GM23338 (cell line): ENCODE results near the gene ADCY7. TPM values are rescaled to one million over a fixed set of nuclear protein-coding genes. Genes with fewer than 3 reads are reported as not detected.
A peak's percentile ranks its signal among the peaks of the same experiment; 100 is the strongest.

Experiments
- ATAC-seq: fragments of 200-7000 bp; cut with Tn5 transposase; 3 replicates; pipeline ENCODE4 v1.9.1; 2020
- DNase-seq: peaks from one replicate; pipeline ENCODE4 v3.0.0-alpha.2; 2015; ENCODE audit warnings: low spot score
- H2AFZ ChIP-seq: fragments of 200-600 bp; sonication (generic); 2 replicates; pipeline ENCODE4 v1.8.0; 2016; ENCODE audit warnings: antibody characterized with exemption, mild to moderate bottlenecking, moderate library complexity
- H3F3A ChIP-seq: fragments of 200-600 bp; sonication (generic); replicated peaks from 2 replicates; pipeline ENCODE4 v1.8.0; 2017; ENCODE audit warnings: antibody characterized with exemption, mixed run types, low read depth
- H3K27ac ChIP-seq: fragments of 200-600 bp; sonication (generic); 2 replicates; pipeline ENCODE4 v1.6.1; 2016; ENCODE audit warnings: low read depth
- H3K27me3 ChIP-seq: fragments of 200-600 bp; sonication (generic); 2 replicates; pipeline ENCODE4 v1.8.0; 2016; ENCODE audit warnings: mild to moderate bottlenecking, mixed run types, moderate library complexity; ENCODE audit not compliant: insufficient read depth
- H3K36me3 ChIP-seq: fragments of 200-600 bp; sonication (generic); 2 replicates; pipeline ENCODE4 v1.8.0; 2016; ENCODE audit warnings: mild to moderate bottlenecking; ENCODE audit not compliant: insufficient read depth
- H3K4me1 ChIP-seq: fragments of 200-600 bp; sonication (generic); 2 replicates; pipeline ENCODE4 v1.8.0; 2016; ENCODE audit warnings: mild to moderate bottlenecking, moderate library complexity; ENCODE audit not compliant: insufficient read depth
- H3K4me2 ChIP-seq: fragments of 200-600 bp; sonication (generic); 2 replicates; pipeline ENCODE4 v1.7.1; 2017; ENCODE audit warnings: mixed run types
- H3K4me3 ChIP-seq: fragments of 200-600 bp; sonication (generic); 2 replicates; pipeline ENCODE4 v1.6.1; 2016; ENCODE audit warnings: mixed run types
- H3K79me2 ChIP-seq: fragments of 200-600 bp; sonication (generic); replicated peaks from 2 replicates; pipeline ENCODE4 v1.8.0; 2017; ENCODE audit warnings: mild to moderate bottlenecking; ENCODE audit not compliant: insufficient read depth
- H3K9me2 ChIP-seq: fragments of 200-600 bp; sonication (generic); 2 replicates; pipeline ENCODE4 v1.8.0; 2017; ENCODE audit not compliant: insufficient read depth
- H4K20me1 ChIP-seq: fragments of 200-600 bp; sonication (generic); replicated peaks from 2 replicates; pipeline ENCODE4 v1.8.0; 2017; ENCODE audit warnings: mild to moderate bottlenecking; ENCODE audit not compliant: insufficient read depth
- H3K27ac Mint-ChIP-seq: 2 replicates; pipeline ENCODE4 v1.8.0; 2020; ENCODE audit warnings: inconsistent platforms, mild to moderate bottlenecking, moderate library complexity, mixed read lengths
- H3K27me3 Mint-ChIP-seq: 3 replicates; pipeline ENCODE4 v1.8.0; 2022; ENCODE audit warnings: low read depth, mild to moderate bottlenecking, moderate library complexity, mixed read lengths, inconsistent platforms; ENCODE audit not compliant: insufficient read depth, poor library complexity
- H3K36me3 Mint-ChIP-seq: 3 replicates; pipeline ENCODE4 v1.8.0; 2021; ENCODE audit warnings: low read depth, mild to moderate bottlenecking, inconsistent platforms, moderate library complexity, mixed read lengths
- H3K4me1 Mint-ChIP-seq: 3 replicates; pipeline ENCODE4 v1.8.0; 2020; ENCODE audit warnings: mild to moderate bottlenecking, inconsistent platforms, mixed read lengths
- H3K4me3 Mint-ChIP-seq: 3 replicates; pipeline ENCODE4 v1.8.0; 2021; ENCODE audit warnings: moderate library complexity, mild to moderate bottlenecking, inconsistent platforms, mixed read lengths
- H3K9me3 Mint-ChIP-seq: 3 replicates; pipeline ENCODE4 v1.8.0; 2020; ENCODE audit warnings: moderate library complexity, mild to moderate bottlenecking, inconsistent platforms, mixed read lengths
- CREB1 ChIP-seq: fragments of 250-450 bp; sonication (Bioruptor Pico); IDR thresholded peaks from 2 replicates; pipeline ENCODE4 v1.5.0; 2020; ENCODE audit warnings: low read depth, mild to moderate bottlenecking, moderate library complexity
- EZH2 ChIP-seq: fragments of 200-600 bp; sonication (generic); IDR thresholded peaks from one replicate; pipeline ENCODE4 v1.8.0; 2017; ENCODE audit warnings: antibody characterized with exemption, mild to moderate bottlenecking, low read depth; ENCODE audit not compliant: unreplicated experiment
- JUNB ChIP-seq: IDR thresholded peaks from one replicate; pipeline ENCODE4 v1.6.1; 2016; ENCODE audit warnings: antibody characterized with exemption; ENCODE audit not compliant: unreplicated experiment
- NANOG ChIP-seq: IDR thresholded peaks from 2 replicates; pipeline ENCODE4 v1.6.1; 2016; ENCODE audit warnings: antibody characterized with exemption, borderline replicate concordance
- ZNF114 ChIP-seq: fragments of 250-450 bp; sonication (Bioruptor Pico); IDR thresholded peaks from 2 replicates; pipeline ENCODE4 v1.5.0; 2020; ENCODE audit warnings: mild to moderate bottlenecking, moderate library complexity
- ZNF331 ChIP-seq: fragments of 250-450 bp; sonication (Bioruptor Pico); IDR thresholded peaks from 2 replicates; pipeline ENCODE4 v1.5.0; 2020; ENCODE audit warnings: low read depth, mild to moderate bottlenecking, moderate library complexity
- polyA plus RNA-seq: library from polyadenylated mRNA; unstranded; fragments of >200 nt; fragmentation: Nextera tagmentation; extraction: Ambion mirVana; gene quantifications from 2 replicates; pipeline ENCODE4 v1.2.1, GENCODE V29; 2016
- total RNA-seq: library from RNA; depleted of rRNA; stranded (reverse); fragments of >200 nt; shearing (Covaris generic); gene quantifications from 2 replicates; pipeline ENCODE4 v1.2.3, GENCODE V29; 2014
- TF ChIP-seq, protein P1 (sequence below): IDR thresholded peaks from one replicate; pipeline ENCODE4 v1.6.1; 2018; ENCODE audit warnings: antibody characterized with exemption; ENCODE audit not compliant: unreplicated experiment
- TF ChIP-seq, protein P2 (sequence below): fragments of 250-450 bp; sonication (Bioruptor Pico); IDR thresholded peaks from 2 replicates; pipeline ENCODE4 v1.5.0; 2020; ENCODE audit warnings: mild to moderate bottlenecking, moderate library complexity
- TF ChIP-seq, protein P3 (sequence below): IDR thresholded peaks from 2 replicates; pipeline ENCODE4 v1.6.1; 2016; ENCODE audit warnings: antibody characterized with exemption

ADCY7 gene
- total and polyA plus RNA-seq, 2 experiments from 2014 or later, result 2.4 to 10.5 TPM

DNA sequence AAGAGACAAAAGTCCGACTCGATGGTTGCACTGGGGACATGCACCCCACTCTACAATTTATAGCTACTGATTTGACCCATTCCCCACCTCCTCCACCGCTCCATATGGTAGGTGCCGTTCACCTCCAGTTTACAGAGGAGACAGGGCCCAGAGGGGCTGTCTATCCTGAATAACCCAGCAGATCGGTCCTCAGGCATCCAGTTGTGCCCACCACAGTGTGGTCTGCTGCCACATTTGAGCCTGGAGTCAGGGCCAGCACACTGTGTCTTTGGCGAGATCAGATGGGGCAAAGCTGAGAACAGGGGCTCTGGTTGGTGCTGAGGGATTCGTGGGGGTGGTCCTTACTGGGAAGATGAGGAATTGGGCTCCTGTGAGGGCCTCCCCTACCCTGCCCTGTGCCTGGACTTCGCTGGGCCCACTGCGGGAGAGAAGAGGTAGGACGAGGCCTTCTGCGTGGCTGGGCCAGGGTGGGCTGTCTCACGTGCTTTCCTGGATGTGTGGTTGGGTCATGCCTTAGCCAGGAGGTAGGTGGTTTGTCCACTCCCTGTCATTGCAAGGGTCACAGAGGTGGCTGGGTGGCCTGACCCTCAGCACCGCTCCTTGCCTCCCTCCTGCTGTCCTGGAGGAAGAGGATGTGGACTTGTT lies 2.8 kb downstream of the ADCY7 start:
- peaks cover 14% of the 10 kb centered on the region for H3K4me1 Mint-ChIP-seq

DNA sequence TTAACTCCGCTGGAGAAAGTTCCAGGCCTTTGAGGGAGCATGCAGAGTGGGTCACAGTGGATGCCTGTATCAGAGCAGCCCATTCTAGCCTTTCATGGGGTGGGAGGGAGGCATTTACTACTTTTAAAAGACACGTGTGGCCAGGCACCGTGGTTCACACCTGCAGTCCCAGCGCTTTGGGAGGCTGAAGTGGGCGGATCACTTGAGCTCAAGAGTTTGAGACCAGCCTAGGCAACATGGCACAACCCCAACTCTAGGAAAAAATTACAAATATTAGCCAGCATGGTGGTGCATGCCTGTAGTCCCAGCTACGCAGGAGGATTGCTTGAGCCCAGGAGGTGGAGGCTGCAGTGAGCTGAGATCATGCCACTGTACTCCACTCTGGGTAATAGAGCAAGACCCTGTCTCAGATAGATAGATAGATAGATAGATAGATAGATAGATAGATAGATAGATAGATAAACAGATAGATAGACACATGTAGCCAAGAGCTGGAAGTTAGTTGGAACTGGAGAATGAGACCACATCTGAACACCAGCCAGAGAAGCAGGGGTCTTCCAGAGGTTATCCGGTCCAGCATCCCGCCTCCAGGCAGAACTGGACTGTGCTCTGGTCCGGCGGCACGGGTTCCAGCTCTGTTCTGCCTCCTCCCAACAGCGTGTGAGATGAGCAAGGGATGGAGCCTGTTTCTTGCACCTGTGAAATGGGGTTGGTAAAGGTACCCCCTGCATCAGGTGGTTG lies 3.6 kb downstream of the ADCY7 start:
- DNase-seq, result no peak
- no peak for ATAC-seq
- H3K36me3 ChIP-seq, result no peaks in the 10 kb centered on the region
- no peaks in the 10 kb centered on the region for H3K79me2 ChIP-seq
- H3F3A ChIP-seq, result no peaks in the 10 kb centered on the region
- H3K4me3 Mint-ChIP-seq, result no peak overlapping the region
- no peaks in the 10 kb centered on the region for H4K20me1 ChIP-seq
- H3K27me3 ChIP-seq, result no peaks in the 10 kb centered on the region
- no peak overlapping the region for H3K4me2 ChIP-seq
- no peak overlapping the region for H2AFZ ChIP-seq
- H3K9me3 Mint-ChIP-seq, result no peaks in the 10 kb centered on the region
- no peak overlapping the region for H3K4me3 ChIP-seq
- peaks cover 12% of the 10 kb centered on the region for H3K4me1 Mint-ChIP-seq
- peaks cover 7% of the 10 kb centered on the region; the same call in 1 of the 2 replicates for H3K4me1 ChIP-seq
- no peak overlapping the region for H3K27ac ChIP-seq
- no peak overlapping the region for H3K27ac Mint-ChIP-seq
- H3K9me2 ChIP-seq, result no peaks in the 10 kb centered on the region
- no peaks in the 10 kb centered on the region for H3K36me3 Mint-ChIP-seq
- peaks cover 9% of the 10 kb centered on the region for H3K27me3 Mint-ChIP-seq
- TF ChIP-seq CREB1, result no peak
- TF ChIP-seq, protein P1, sequence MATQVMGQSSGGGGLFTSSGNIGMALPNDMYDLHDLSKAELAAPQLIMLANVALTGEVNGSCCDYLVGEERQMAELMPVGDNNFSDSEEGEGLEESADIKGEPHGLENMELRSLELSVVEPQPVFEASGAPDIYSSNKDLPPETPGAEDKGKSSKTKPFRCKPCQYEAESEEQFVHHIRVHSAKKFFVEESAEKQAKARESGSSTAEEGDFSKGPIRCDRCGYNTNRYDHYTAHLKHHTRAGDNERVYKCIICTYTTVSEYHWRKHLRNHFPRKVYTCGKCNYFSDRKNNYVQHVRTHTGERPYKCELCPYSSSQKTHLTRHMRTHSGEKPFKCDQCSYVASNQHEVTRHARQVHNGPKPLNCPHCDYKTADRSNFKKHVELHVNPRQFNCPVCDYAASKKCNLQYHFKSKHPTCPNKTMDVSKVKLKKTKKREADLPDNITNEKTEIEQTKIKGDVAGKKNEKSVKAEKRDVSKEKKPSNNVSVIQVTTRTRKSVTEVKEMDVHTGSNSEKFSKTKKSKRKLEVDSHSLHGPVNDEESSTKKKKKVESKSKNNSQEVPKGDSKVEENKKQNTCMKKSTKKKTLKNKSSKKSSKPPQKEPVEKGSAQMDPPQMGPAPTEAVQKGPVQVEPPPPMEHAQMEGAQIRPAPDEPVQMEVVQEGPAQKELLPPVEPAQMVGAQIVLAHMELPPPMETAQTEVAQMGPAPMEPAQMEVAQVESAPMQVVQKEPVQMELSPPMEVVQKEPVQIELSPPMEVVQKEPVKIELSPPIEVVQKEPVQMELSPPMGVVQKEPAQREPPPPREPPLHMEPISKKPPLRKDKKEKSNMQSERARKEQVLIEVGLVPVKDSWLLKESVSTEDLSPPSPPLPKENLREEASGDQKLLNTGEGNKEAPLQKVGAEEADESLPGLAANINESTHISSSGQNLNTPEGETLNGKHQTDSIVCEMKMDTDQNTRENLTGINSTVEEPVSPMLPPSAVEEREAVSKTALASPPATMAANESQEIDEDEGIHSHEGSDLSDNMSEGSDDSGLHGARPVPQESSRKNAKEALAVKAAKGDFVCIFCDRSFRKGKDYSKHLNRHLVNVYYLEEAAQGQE, result no peak
- TF ChIP-seq EZH2, result no peak
- TF ChIP-seq, protein P2, sequence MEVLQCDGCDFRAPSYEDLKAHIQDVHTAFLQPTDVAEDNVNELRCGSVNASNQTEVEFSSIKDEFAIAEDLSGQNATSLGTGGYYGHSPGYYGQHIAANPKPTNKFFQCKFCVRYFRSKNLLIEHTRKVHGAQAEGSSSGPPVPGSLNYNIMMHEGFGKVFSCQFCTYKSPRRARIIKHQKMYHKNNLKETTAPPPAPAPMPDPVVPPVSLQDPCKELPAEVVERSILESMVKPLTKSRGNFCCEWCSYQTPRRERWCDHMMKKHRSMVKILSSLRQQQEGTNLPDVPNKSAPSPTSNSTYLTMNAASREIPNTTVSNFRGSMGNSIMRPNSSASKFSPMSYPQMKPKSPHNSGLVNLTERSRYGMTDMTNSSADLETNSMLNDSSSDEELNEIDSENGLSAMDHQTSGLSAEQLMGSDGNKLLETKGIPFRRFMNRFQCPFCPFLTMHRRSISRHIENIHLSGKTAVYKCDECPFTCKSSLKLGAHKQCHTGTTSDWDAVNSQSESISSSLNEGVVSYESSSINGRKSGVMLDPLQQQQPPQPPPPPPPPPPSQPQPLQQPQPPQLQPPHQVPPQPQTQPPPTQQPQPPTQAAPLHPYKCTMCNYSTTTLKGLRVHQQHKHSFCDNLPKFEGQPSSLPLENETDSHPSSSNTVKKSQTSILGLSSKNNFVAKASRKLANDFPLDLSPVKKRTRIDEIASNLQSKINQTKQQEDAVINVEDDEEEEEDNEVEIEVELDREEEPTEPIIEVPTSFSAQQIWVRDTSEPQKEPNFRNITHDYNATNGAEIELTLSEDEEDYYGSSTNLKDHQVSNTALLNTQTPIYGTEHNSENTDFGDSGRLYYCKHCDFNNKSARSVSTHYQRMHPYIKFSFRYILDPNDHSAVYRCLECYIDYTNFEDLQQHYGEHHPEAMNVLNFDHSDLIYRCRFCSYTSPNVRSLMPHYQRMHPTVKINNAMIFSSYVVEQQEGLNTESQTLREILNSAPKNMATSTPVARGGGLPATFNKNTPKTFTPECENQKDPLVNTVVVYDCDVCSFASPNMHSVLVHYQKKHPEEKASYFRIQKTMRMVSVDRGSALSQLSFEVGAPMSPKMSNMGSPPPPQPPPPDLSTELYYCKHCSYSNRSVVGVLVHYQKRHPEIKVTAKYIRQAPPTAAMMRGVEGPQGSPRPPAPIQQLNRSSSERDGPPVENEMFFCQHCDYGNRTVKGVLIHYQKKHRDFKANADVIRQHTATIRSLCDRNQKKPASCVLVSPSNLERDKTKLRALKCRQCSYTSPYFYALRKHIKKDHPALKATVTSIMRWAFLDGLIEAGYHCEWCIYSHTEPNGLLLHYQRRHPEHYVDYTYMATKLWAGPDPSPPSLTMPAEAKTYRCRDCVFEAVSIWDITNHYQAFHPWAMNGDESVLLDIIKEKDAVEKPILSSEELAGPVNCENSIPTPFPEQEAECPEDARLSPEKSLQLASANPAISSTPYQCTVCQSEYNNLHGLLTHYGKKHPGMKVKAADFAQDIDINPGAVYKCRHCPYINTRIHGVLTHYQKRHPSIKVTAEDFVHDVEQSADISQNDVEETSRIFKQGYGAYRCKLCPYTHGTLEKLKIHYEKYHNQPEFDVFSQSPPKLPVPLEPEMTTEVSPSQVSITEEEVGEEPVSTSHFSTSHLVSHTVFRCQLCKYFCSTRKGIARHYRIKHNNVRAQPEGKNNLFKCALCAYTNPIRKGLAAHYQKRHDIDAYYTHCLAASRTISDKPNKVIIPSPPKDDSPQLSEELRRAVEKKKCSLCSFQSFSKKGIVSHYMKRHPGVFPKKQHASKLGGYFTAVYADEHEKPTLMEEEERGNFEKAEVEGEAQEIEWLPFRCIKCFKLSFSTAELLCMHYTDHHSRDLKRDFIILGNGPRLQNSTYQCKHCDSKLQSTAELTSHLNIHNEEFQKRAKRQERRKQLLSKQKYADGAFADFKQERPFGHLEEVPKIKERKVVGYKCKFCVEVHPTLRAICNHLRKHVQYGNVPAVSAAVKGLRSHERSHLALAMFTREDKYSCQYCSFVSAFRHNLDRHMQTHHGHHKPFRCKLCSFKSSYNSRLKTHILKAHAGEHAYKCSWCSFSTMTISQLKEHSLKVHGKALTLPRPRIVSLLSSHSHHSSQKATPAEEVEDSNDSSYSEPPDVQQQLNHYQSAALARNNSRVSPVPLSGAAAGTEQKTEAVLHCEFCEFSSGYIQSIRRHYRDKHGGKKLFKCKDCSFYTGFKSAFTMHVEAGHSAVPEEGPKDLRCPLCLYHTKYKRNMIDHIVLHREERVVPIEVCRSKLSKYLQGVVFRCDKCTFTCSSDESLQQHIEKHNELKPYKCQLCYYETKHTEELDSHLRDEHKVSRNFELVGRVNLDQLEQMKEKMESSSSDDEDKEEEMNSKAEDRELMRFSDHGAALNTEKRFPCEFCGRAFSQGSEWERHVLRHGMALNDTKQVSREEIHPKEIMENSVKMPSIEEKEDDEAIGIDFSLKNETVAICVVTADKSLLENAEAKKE, result no peak
- no peak for TF ChIP-seq JUNB
- no peak for TF ChIP-seq NANOG
- TF ChIP-seq ZNF331 (CRISPR knock-in tag), result no peak

More for the DNA sequence above, 2.8 kb downstream of the ADCY7 start:
- H3K27ac ChIP-seq, result no peak overlapping the region
- H3K4me1 ChIP-seq, result peaks cover 7% of the 10 kb centered on the region; the same call in 1 of the 2 replicates
- H2AFZ ChIP-seq, result no peak overlapping the region
- H3K27me3 Mint-ChIP-seq, result peaks cover 13% of the 10 kb centered on the region
- TF ChIP-seq ZNF114 (CRISPR knock-in tag) (no peak), JUNB (no peak)
- TF ChIP-seq, protein P3, sequence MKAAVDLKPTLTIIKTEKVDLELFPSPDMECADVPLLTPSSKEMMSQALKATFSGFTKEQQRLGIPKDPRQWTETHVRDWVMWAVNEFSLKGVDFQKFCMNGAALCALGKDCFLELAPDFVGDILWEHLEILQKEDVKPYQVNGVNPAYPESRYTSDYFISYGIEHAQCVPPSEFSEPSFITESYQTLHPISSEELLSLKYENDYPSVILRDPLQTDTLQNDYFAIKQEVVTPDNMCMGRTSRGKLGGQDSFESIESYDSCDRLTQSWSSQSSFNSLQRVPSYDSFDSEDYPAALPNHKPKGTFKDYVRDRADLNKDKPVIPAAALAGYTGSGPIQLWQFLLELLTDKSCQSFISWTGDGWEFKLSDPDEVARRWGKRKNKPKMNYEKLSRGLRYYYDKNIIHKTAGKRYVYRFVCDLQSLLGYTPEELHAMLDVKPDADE, result no peak
- H3K4me3 Mint-ChIP-seq, result no peak overlapping the region
- DNase-seq (no peak), ATAC-seq (no peak)
- no peaks in the 10 kb centered on the region for H3K9me2 ChIP-seq
- H3K4me3 ChIP-seq, result no peak overlapping the region
- no peaks in the 10 kb centered on the region for H3K79me2 ChIP-seq
- H3K27me3 ChIP-seq, result no peaks in the 10 kb centered on the region
- H3K36me3 Mint-ChIP-seq, result no peaks in the 10 kb centered on the region
- H3F3A ChIP-seq, result no peaks in the 10 kb centered on the region
- H3K27ac Mint-ChIP-seq, result 0 out of 2 replicates have a peak overlapping the region, but pooled peaks have one; percentile 14
- H3K4me2 ChIP-seq, result no peak overlapping the region
- H3K9me3 Mint-ChIP-seq, result no peaks in the 10 kb centered on the region
- H3K36me3 ChIP-seq, result no peaks in the 10 kb centered on the region
- no peaks in the 10 kb centered on the region for H4K20me1 ChIP-seq
